Activated CD4-positive, alpha-beta T cell treated with anti-CD3 and anti-CD28 coated beads for 1 hour (primary cell): Measurements from ENCODE around the gene BEST4.
A peak's percentile ranks its signal among the peaks of the same experiment; 100 is the strongest.
"Not testable (repeated sequence)": the region's sequence is repeated elsewhere in the genome, so short reads cannot be mapped to it uniquely, and the experiment has no call there.

Experiments used
- DNase-seq: peaks from one replicate; pipeline ENCODE4 v3.0.0-alpha.2; 2020

Gene BEST4

DNA sequence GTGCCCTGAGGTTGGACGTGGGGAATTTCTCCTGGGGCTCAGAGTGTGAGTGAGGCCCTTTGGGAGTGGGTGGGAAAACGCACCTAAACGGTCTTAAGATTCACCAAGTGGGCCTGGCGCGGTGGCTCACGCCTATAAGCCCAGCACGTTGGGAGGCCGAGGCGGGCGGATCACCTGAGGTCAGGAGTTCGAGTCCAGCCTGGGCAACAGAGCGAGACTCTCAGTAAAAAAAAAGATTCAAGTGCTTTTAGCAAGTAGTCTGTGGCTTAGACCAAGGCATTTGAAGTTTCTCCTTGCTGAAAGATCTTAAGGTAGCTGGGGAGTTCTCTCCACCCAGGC, 11.3 kb downstream of the BEST4 start:
- DNase-seq = no peak

DNA sequence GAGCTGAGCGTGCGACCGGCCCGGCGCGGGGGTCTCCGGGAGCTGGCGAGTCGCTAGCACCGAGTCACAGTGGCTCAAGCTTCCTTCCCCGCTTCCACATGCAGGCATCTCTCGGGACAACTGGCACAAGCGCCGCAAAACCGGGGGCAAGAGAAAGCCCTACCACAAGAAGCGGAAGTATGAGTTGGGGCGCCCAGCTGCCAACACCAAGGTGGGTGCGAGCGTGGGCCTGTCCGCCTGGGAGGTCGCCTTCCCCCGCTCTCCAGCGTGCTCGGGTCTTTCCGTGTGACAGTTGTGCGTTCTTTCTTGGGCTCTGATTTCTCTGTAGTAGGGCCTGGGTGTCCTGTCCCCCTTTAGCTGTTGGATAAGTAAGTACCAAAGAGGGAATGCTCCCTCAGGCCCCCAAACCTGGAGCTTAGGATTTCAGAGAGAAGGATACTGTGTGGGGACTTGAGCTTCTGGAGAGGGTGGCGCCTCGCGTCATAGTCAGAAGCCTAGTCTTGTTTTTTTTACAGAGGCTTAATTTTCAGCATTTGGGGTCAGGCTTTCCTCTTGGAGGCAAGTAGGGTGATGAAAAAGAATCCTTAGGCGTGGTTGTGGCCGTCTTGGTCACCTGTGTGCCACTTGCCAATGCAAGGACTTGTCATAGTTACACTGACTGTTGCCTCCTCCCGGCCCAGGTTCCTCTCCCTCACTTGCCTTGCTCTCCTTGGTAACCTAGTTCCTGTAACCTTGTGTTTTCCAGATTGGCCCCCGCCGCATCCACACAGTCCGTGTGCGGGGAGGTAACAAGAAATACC, 11.8 kb downstream of the BEST4 start:
- DNase-seq = peak; percentile 32

DNA sequence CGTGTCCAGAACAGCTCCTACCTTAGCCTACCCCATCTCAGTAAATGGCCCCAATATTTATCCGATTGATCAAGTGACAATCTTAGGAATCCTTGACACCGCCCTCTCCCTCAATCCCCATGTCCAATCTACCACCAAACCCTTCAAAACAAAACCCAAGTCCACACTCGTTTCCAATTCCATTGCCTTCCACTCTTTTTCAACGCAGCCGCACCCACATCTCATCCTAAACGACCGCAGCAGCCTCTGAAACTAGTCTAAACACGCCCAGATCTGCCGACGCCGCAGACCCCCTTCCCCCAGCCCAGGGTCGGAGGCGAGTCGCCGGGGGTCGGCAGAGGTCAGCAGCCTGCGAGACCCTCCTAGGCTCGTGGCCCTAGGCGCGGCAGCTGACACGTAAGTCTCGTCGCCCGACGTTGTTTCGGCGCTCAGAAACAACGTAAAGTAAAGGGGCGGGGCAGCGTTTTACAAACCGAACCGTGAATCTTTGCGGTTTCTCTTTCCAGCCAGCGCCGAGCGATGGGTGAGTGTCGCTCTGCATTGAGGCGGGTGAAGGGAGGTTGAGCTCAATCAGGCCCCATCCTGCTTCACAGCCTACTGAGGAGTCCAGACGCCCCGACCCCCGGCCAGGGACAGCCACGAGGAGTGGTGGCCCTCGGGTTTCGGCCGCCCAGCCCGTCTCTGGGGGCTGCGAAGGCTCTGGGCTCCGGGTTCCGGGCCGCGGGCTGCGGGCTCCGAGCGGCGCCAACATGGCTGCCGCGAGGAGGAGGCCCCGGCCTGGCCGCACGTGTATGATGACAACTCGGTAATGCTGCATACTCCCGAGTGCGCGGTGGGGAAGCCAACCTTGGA, 12.7 kb downstream of the BEST4 start, which contains the start of gene RPS8:
Gene RPS8 (plus strand): TSS at position 463 of the 852 bp plus-strand sequence. CDS start 57 bp downstream, at position 520.
- DNase-seq = peak; percentile 84

DNA sequence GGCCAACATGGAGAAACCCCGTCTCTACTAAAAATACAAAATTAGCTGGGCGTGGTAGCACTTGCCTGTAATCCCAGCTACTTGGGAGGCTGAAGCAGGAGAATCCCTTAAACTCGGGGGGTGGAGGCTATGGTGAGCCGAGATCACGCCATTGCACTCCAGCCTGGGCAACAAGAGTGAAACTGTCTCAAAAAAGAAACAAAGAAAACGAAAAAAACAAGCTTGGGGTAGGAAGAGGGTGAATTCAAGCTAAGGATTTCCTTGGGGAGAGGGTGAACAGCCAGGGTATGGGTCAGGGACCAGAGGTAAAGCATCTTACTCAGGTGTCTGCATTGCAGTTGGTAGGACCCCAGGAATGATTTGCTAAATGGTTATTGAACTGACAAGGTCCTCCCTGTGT, 21.5 kb downstream of the BEST4 start:
- DNase-seq = not testable (repeated sequence)

DNA sequence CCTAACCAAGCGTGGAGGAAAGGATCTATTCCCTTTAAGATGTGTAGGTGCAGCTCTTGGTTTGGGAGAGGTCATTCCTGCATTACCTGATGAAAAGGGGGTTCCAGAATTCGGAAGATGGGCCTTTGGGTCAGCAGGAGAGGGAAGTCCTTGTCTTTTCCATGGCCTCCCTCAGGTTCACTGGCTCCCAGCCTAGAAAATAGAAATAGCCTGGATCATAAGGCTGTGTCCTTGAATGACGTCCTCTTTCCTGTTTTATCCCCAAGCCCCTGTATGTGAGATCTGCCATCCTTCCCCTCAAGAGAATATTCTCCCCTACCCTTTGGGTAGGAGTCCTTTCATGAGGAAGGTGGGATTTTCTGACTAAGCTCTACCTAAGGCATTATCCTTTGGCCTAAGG, 27.1 kb downstream of the BEST4 start:
- DNase-seq = no peak

DNA sequence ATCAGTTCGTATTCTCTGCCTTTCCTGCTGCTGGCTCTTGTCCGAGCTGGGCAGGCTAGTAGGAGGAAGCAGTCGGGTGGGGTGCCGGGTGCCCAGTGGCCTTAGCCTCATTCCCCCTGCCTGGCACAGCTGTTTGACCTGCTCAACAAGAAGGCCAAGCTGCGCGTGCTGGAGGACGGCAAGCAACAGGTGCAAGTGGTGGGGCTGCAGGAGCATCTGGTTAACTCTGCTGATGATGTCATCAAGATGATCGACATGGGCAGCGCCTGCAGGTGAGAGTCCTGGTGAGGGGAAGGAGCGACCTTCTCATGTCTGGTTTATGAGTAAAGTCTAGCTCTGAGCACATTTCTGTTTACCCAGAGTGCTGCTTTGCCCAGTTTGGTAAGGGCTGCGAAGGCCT, 28.9 kb downstream of the BEST4 start:
- no peak for DNase-seq

DNA sequence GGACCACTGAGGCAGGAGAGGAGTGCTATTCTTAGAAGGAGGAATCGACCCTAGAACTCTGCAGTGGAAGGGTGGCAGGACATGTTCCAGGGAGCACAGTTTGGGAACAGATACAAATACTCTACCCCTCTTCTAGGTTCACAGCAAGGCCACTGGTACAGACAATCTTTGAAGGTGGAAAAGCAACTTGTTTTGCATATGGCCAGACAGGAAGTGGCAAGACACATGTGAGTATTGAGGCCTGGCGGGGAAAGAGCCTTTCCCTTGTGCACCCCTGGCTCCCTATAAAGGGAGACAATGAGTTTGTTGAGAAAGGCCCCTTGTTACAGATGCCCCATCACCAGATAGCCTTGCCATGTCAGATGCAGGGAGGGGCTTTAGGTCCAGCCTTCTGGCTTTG, 30.6 kb downstream of the BEST4 start:
- no peak for DNase-seq

DNA sequence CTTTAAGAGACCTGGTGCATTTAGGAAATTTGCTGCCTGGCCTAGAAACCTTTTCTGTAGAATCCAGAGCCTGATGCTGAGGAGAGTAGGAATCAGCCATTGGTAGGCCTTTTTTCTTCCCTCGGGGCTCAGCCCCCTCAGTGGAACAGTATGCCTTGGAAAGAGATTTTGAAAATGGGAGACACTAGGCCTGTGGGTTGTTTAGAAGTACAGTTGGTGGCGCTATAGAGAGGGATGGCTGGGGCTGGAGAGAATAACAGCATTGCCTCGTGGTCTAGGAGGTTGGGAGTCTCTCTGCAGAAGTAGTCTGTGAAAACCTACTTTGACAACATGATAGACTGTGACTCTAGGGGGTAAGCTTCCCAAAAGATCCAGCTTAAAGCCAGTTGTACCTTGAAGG, 40.1 kb downstream of the BEST4 start:
- no peak for DNase-seq

DNA sequence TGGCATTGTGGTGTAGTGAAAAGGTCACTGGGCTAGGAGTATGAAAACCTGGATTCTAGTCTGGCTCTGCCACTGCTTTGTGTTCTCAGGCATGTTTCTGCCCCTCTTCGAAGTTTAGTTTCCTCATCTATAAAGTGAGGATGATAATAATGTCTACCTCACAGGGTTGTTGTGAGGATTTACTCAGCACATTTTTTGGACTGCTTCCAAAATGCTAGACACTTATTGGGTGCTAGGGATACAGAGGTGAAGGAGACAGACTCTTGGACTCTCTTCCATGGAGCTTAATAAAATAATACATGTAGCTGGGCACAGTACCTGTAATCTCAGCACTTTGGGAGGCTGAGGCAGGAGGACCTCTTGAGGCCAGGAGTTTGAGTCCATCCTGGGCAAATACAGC, 44.8 kb downstream of the BEST4 start:
- DNase-seq = no peak

DNA sequence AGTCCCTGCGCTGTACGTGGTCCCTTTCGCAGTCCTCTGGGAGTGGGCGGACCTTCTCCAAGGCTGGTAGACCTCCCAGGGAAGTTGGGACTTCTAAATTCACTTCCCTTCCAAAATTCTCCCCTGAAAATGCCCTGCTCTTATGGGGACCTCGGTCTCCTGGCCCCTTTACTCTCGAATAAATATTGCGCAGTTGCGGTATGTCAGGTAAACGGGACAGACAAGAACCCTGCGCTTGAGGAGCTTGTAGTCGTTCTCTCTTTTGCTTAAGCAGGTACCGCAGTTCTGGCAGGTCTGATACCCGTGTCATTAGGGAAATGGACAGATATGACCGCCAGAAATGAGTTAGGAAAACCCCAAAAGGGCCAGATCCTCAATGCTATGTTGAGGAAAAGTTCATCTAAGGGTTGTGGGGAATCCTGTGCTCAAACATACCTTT, 47.8 kb downstream of the BEST4 start:
- no peak for DNase-seq

DNA sequence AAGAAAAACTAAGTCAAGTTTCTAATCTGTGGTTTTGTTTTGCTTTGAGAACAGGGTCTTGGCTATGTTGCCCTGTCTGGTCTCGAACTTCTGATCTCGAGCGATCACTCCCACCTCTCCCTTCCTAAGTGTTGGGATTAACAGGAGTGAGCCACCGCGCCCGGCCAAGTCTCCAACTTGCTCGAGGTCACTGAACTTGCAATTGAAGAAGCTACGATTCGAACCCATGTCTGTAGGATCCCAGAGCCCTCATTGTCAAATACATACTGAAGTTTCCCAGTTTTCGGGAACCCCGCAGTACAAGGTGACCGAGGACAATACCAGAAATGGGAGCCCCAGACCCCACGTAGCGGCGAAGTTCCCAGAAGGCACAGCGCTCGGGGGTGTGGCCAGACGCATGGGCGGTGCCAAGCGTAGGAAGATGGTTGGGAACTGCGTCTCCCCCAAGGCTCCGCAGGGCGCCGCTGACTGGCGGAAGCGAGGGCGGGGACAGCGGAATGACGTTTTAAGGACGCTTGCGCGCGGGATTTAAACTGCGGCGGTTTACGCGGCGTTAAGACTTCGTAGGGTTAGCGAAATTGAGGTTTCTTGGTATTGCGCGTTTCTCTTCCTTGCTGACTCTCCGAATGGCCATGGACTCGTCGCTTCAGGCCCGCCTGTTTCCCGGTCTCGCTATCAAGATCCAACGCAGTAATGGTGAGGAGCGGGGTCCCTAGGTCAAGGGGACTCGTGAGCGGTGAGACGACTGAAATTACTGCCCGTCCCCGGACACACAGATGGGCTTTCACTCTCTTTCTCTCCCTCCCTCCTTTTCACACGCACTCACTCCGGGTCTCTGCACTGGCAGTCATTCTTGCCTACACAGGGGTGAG, 48.4 kb downstream of the BEST4 start, which contains the start of gene KIF2C:
Gene KIF2C (plus strand): TSS at position 531 of the 872 bp plus-strand sequence. CDS start 96 bp downstream, at position 627.
- peak; percentile 92 for DNase-seq

DNA sequence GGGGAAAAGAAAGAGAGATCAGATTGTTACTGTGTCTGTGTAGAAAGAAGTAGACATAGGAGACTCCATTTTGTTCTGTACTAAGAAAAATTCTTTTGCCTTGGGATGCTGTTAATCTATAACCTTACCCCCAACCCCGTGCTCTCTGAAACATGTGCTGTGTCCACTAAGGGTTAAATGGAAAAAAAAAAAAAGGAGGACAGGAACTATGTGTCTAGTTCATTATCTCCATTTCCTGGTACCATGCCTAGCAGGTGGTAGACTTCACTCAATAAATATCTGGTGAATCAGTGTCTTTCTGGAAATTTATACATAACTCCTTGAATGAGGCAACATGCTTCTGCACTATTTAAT, 49.0 kb downstream of the BEST4 start:
- DNase-seq = not testable (repeated sequence)

DNA sequence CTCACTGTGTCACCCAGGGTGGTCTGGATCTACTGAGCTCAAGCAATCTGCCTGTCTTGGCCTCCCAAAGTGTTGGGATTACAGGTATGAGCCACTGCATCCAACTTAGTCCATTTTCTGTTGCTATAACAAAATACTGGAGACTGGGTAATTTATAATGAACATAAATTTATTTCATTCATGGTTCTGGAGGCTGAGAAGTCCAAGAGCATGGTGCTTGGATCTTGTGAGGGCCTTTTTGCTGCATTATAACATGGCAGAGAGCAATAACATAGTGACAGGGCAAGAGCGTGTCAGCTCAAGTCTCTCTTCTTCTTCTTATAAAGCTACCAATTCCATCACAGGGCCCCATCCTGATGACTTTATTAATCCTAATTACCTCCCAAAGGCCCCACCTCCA, 52.0 kb downstream of the BEST4 start:
- no peak for DNase-seq

DNA sequence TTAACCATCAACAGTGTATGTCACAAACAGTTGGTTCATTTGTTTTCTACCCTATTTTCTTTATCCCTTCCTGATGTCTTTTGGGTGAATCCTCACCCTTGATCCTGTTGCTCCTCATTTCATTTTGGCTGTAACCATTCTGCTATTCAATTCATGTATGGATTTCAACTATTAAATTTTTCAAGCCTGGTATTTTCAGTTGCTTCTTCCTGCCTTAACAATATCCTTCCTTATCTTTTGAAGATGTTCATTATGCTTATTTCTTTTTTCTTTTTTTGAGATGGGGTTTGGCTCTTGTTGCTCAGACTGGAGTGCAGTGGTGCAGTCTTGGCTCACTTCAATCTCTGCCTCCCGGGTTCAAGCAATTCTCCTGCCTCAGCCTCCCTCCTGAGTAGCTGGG, 54.2 kb downstream of the BEST4 start:
- DNase-seq = no peak
